Heart right ventricle (tissue), 16 donors: Measurements from ENCODE around the gene ABTB1. TPM values are rescaled to one million over a fixed set of nuclear protein-coding genes. Genes with fewer than 3 reads are reported as not detected.

Source experiments
- ATAC-seq, 8 donors: fragments of 200-7000 bp; cut with Tn5 transposase; one replicate each; pipeline ENCODE4 v1.9.1; 2020; ENCODE audit warnings: mild to moderate bottlenecking in 8 of 8, moderate library complexity in 8 of 8, moderate number of reproducible peaks in 1 of 8
- DNase-seq, 2 donors: peaks; one replicate each; pipeline ENCODE4 v3.0.0-alpha.2; 2020
- H3K27ac ChIP-seq, 10 donors: fragments of 200-600 bp; sonication (generic) in 2 of 10; one replicate each; pipeline versions ENCODE4 v1.5.0 to v1.8.0; 2020 to 2022; ENCODE audit warnings: mild to moderate bottlenecking in 3 of 10
- H3K27me3 ChIP-seq, 7 donors: fragments of 200-600 bp; one replicate each; pipeline ENCODE4 v1.8.0; 2021 to 2022; ENCODE audit warnings: mild to moderate bottlenecking in 2 of 7
- H3K36me3 ChIP-seq, 9 donors: fragments of 200-600 bp; sonication (generic) in 1 of 9; one replicate each; pipeline versions ENCODE4 v1.5.0 to v1.8.0; 2020 to 2022; ENCODE audit warnings: mild to moderate bottlenecking in 2 of 9
- H3K4me1 ChIP-seq, 9 donors: fragments of 200-600 bp; sonication (generic) in 1 of 9; one replicate each; pipeline versions ENCODE4 v1.5.0 to v1.8.0; 2020 to 2022; ENCODE audit warnings: mild to moderate bottlenecking in 4 of 9
- H3K4me3 ChIP-seq, 10 donors: fragments of 200-600 bp; sonication (generic) in 2 of 10; one replicate each; pipeline versions ENCODE4 v1.5.0 to v1.8.0; 2020 to 2022; ENCODE audit warnings: mild to moderate bottlenecking in 7 of 10, moderate library complexity in 2 of 10
- H3K9me3 ChIP-seq, 11 donors: fragments of 200-600 bp in 10 of 11; sonication (generic) in 2 of 11; one replicate each; pipeline versions ENCODE4 v1.5.0 to v1.8.0; 2013 to 2022; ENCODE audit warnings: mild to moderate bottlenecking in 2 of 11, control low read depth in 1 of 11, moderate library complexity in 1 of 11
- CTCF ChIP-seq, 9 donors: fragments of 200-600 bp; sonication (generic) in 2 of 9; IDR thresholded peaks; one replicate each; pipeline versions ENCODE4 v1.5.0 to v1.8.0; 2021 to 2022; ENCODE audit warnings: antibody characterized with exemption in 9 of 9, mild to moderate bottlenecking in 5 of 9, moderate library complexity in 1 of 9
- WGBS, 2 donors: extraction: QIAGEN DNeasy Blood & Tissue Kit; methylation state at CpG; one replicate each; pipeline ENCODE4 v1.1.7; 2013; ENCODE audit warnings: inconsistent platforms in 1 of 2; 5-methylcytosine and 5-hydroxymethylcytosine counted together
- intact Hi-C, 10 donors: fragments of 100-400 bp; cut with DNase I; formaldehyde crosslinking; loops; one replicate each; pipeline versions ENCODE4 v1.11.1 to v1.14.2; 2022
- polyA plus RNA-seq, 2 donors: library from polyadenylated mRNA; stranded (reverse); fragments of 200-250 nt; gene quantifications; one replicate each; pipeline ENCODE4 v1.2.3, GENCODE V29; 2013
- total RNA-seq, 10 donors: library from RNA; stranded (reverse); fragmentation: NEBNext Ultra II Directional in 3 of 10; extraction: Animal tissue kit (Norgen Biotek cat#: 25700) in 3 of 10; gene quantifications; one replicate each; pipeline versions ENCODE4 v1.2.1 to v1.2.4, GENCODE V29; 2021 to 2023
- donor health status: Arrhythmogenic right ventricular cardiomyopathy.
- donor health status: ischemic (EF 13 %, LVEDD 7.1; RV severe dilation, severe dysfunction).
- donor health status: healthy with polysubstance abuse.
- donor health status: DM: no; HTN: yes; CAD: no.
- donor health status: DM: no; HTN: no; CAD: no.
- donor health status: ischemic (EF 25% LVEDD 6.9; RV normal size, moderate dysfunction).
- donor health status: ischemic (EF 25% LVEDD 5.7; RV mildly dilated, moderate dysfunction).
- donor health status: healthy.
- donor health status: DM: yes; HTN: yes; CAD: no.
- donor health status: Ischemic cardiomyopathy.
- donor health status: ischemic (EF 35%, LVEDD 5.7; RV mildly dilated, moderate dysfunction).
- donor health status: nonischemic (EF 11% LVEDD 7.7; RV severe dilation, severe dysfunction).
- donor health status: DM: yes; HTN: yes; CAD: no.
- donor health status: PGD.
- donor health status: ischemic (EF 29% LVEDD 5.4; RV normal size, mild dysfunction).
- donor health status: nonischemic (EF 23%, LVEDD 6.1; RV moderate dilation, normal function).

ABTB1 gene
- total and polyA plus RNA-seq, 12 donors, result 19.6 to 56.3 (median 24.7) TPM

- WGBS, 2 donors, result 93 to 94% methylated on average over 17 of the region's 17 CpGs
- H3K36me3 ChIP-seq, result peaks cover 0 to 62% (median 21%) of the 10 kb centered on the region in 9 donors
- H3K27me3 ChIP-seq, result no peaks in the 10 kb centered on the region
- TF ChIP-seq CTCF (IDR thresholded peaks at IDR 0.05), result no peak
- H3K4me3 ChIP-seq, result no peak overlapping the region
- DNase-seq (no peak), ATAC-seq (no peak)
- intact Hi-C loops, result loop anchor here in 1 of 10 donors (5.0 kb wide), 1 partner anchor 85 kb away; the partner anchor contains the start of gene TPRA1
- no peaks in the 10 kb centered on the region for H3K9me3 ChIP-seq
- peaks cover 0 to 47% (median 18%) of the 10 kb centered on the region in 9 donors for H3K4me1 ChIP-seq
- peak overlapping the region in 3 of 10 donors; percentile 4 to 72 (median 14) for H3K27ac ChIP-seq
Measured at GRCh38 chr3:127677541-127678314, 5.0 kb downstream of the ABTB1 start.

GRCh38 chr3:127678315-127678599, 5.5 kb downstream of the ABTB1 start:
- no peak for DNase-seq
- Histone ChIP-seq H3K9me3 (no peaks in the 10 kb centered on the region), H3K4me1 (peaks cover 0 to 49% (median 17%) of the 10 kb centered on the region in 9 donors), H3K4me3 (no peak overlapping the region), H3K27ac (peak overlapping the region in 2 of 10 donors; percentile 4 to 72), H3K27me3 (no peaks in the 10 kb centered on the region), H3K36me3 (peaks cover 0 to 62% (median 21%) of the 10 kb centered on the region in 9 donors)
- TF ChIP-seq CTCF (IDR thresholded peaks at IDR 0.05), result no peak
- no peak for ATAC-seq
- intact Hi-C loops, result loop anchor here in 1 of 10 donors (5.0 kb wide), 1 partner anchor 86 kb away; the partner anchor contains the start of gene TPRA1
- WGBS, 2 donors, result 93 to 98% methylated on average over 8 of the region's 8 CpGs

- no peak for TF ChIP-seq CTCF (IDR thresholded peaks at IDR 0.05)
- no peaks in the 10 kb centered on the region for H3K9me3 ChIP-seq
- no peaks in the 10 kb centered on the region for H3K27me3 ChIP-seq
- H3K4me3 ChIP-seq, result no peak overlapping the region
- peak overlapping the region in 1 of 10 donors; percentile 72 for H3K27ac ChIP-seq
- ATAC-seq (peak in 1 of 8 donors; percentile 4), DNase-seq (no peak)
- intact Hi-C loops, result loop anchor here in 1 of 10 donors (5.0 kb wide), 1 partner anchor 87 kb away; the partner anchor contains the start of gene TPRA1
- peaks cover 0 to 49% (median 15%) of the 10 kb centered on the region in 9 donors for H3K4me1 ChIP-seq
- peaks cover 0 to 62% (median 21%) of the 10 kb centered on the region in 9 donors for H3K36me3 ChIP-seq
- WGBS, 2 donors, result 84 to 88% methylated on average over 12 of the region's 12 CpGs
Measured at GRCh38 chr3:127678611-127679533, 6.1 kb downstream of the ABTB1 start.

- Histone ChIP-seq H3K4me3 (no peak overlapping the region), H3K9me3 (no peaks in the 10 kb centered on the region), H3K36me3 (peaks cover 0 to 59% (median 21%) of the 10 kb centered on the region in 9 donors), H3K27ac (peak overlapping the region in 1 of 10 donors; percentile 72), H3K4me1 (peaks cover 0 to 50% (median 8%) of the 10 kb centered on the region in 9 donors), H3K27me3 (no peaks in the 10 kb centered on the region)
- 90 to 92% methylated on average over 21 of the region's 21 CpGs for WGBS, 2 donors
- intact Hi-C loops, result loop anchor here in 2 of 10 donors (5.0 to 10.0 kb wide), 2 partner anchors 87 to 145 kb away; partner anchors contain the start of genes MGLL (in 1 of the 2) and TPRA1 (in 1 of the 2)
- DNase-seq (no peak), ATAC-seq (no peak)
- peak in 2 of 9 donors; percentile 7 to 19 for TF ChIP-seq CTCF (IDR thresholded peaks at IDR 0.05)
Measured at GRCh38 chr3:127679534-127680145, 6.9 kb downstream of the ABTB1 start.
